WTC11 (cell line): Measurements from ENCODE around the gene GALK1. TPM values are rescaled to one million over a fixed set of nuclear protein-coding genes. Genes with fewer than 3 reads are reported as not detected.
A peak's percentile ranks its signal among the peaks of the same experiment; 100 is the strongest.

Source experiments
- ATAC-seq: fragments of 200-7000 bp; cut with Tn5 transposase; 2 replicates; pipeline ENCODE4 v1.10.0; 2021; ENCODE audit warnings: mild to moderate bottlenecking, moderate library complexity
- CTCF ChIA-PET: fragments of 300-600 bp; sonication (Branson Sonifier 250); formaldehyde crosslinking; loops from one replicate; lab custom pipeline; 2021; ENCODE audit warnings: antibody characterized with exemption; lab: Charles Lee
- POLR2A ChIA-PET: fragments of 350-600 bp; sonication (Branson Sonifier 250); formaldehyde crosslinking; loops from one replicate; lab custom pipeline; 2021; ENCODE audit warnings: antibody characterized with exemption; lab: Charles Lee
- DNase-seq: peaks from one replicate; pipeline ENCODE4 v3.0.0; 2021; ENCODE audit warnings: low spot score
- H3K27ac Mint-ChIP-seq: 2 replicates; pipeline ENCODE4 v1.8.0; 2021; ENCODE audit warnings: mixed read lengths
- H3K27me3 Mint-ChIP-seq: 2 replicates; pipeline ENCODE4 v1.8.0; 2021; ENCODE audit warnings: low read depth, mild to moderate bottlenecking, moderate library complexity, mixed read lengths
- H3K36me3 Mint-ChIP-seq: 2 replicates; pipeline ENCODE4 v1.8.0; 2021; ENCODE audit warnings: mixed read lengths
- H3K4me1 Mint-ChIP-seq: 2 replicates; pipeline ENCODE4 v1.8.0; 2022; ENCODE audit warnings: mixed read lengths
- H3K4me3 Mint-ChIP-seq: 2 replicates; pipeline ENCODE4 v1.8.0; 2021; ENCODE audit warnings: mild to moderate bottlenecking, moderate library complexity, mixed read lengths
- H3K9me3 Mint-ChIP-seq: 2 replicates; pipeline ENCODE4 v1.8.0; 2021; ENCODE audit warnings: mixed read lengths
- ATF6 ChIP-seq: sonication (generic); formaldehyde crosslinking; IDR thresholded peaks from 2 replicates; pipeline ENCODE4 v1.8.1; 2023; ENCODE audit warnings: mild to moderate bottlenecking, missing genetic modification reagents
- CBFB ChIP-seq: sonication (generic); formaldehyde crosslinking; IDR thresholded peaks from 2 replicates; pipeline ENCODE4 v1.8.1; 2022; ENCODE audit warnings: mild to moderate bottlenecking, low read depth, missing genetic modification reagents
- CTCF ChIP-seq: fragments of 200-600 bp; IDR thresholded peaks from 2 replicates; pipeline ENCODE4 v1.8.0; 2022; ENCODE audit warnings: antibody characterized with exemption
- ETV6 ChIP-seq: sonication (generic); formaldehyde crosslinking; IDR thresholded peaks from 2 replicates; pipeline ENCODE4 v1.8.1; 2022; ENCODE audit warnings: mild to moderate bottlenecking, missing genetic modification reagents
- FOXP1 ChIP-seq: sonication (generic); formaldehyde crosslinking; IDR thresholded peaks from 2 replicates; pipeline ENCODE4 v1.8.0; 2022; ENCODE audit warnings: missing genetic modification reagents, mild to moderate bottlenecking, moderate library complexity, borderline replicate concordance
- FOXP4 ChIP-seq: sonication (generic); formaldehyde crosslinking; IDR thresholded peaks from 2 replicates; pipeline ENCODE4 v1.8.0; 2022; ENCODE audit warnings: mild to moderate bottlenecking, missing genetic modification reagents
- GRHL2 ChIP-seq: fragments of 250-450 bp; sonication (Bioruptor Pico); IDR thresholded peaks from 2 replicates; pipeline ENCODE4 v1.8.0; 2022; ENCODE audit warnings: mild to moderate bottlenecking, moderate library complexity; ENCODE audit not compliant: insufficient replicate concordance, severe bottlenecking
- JUN ChIP-seq: sonication (generic); formaldehyde crosslinking; IDR thresholded peaks from 2 replicates; pipeline ENCODE4 v1.8.0; 2023; ENCODE audit warnings: mild to moderate bottlenecking, missing genetic modification reagents
- KAT7 ChIP-seq: sonication (generic); formaldehyde crosslinking; IDR thresholded peaks from 2 replicates; pipeline ENCODE4 v1.8.1; 2023; ENCODE audit warnings: missing genetic modification reagents, mild to moderate bottlenecking, borderline replicate concordance
- NFYB ChIP-seq: sonication (generic); formaldehyde crosslinking; conservative IDR thresholded peaks from 2 replicates; pipeline ENCODE4 v1.8.0; 2022; ENCODE audit warnings: low read depth, missing genetic modification reagents
- PRDM15 ChIP-seq: sonication (generic); formaldehyde crosslinking; IDR thresholded peaks from 2 replicates; pipeline ENCODE4 v1.8.0; 2022; ENCODE audit warnings: missing genetic modification reagents
- RELA ChIP-seq: sonication (generic); formaldehyde crosslinking; IDR thresholded peaks from 2 replicates; pipeline ENCODE4 v1.8.1; 2022; ENCODE audit warnings: missing genetic modification reagents, mild to moderate bottlenecking, borderline replicate concordance
- ZBTB21 ChIP-seq: sonication (generic); formaldehyde crosslinking; IDR thresholded peaks from 2 replicates; pipeline ENCODE4 v1.8.1; 2023; ENCODE audit warnings: mild to moderate bottlenecking, missing genetic modification reagents, borderline replicate concordance
- ZBTB43 ChIP-seq: sonication (generic); formaldehyde crosslinking; IDR thresholded peaks from 2 replicates; pipeline ENCODE4 v1.8.1; 2023; ENCODE audit warnings: mild to moderate bottlenecking, missing genetic modification reagents
- ZNF263 ChIP-seq: sonication (generic); formaldehyde crosslinking; IDR thresholded peaks from 2 replicates; pipeline ENCODE4 v1.8.1; 2022; ENCODE audit warnings: low read depth, mild to moderate bottlenecking, moderate library complexity, missing genetic modification reagents
- ZNF425 ChIP-seq: fragments of 250-450 bp; sonication (Bioruptor Pico); conservative IDR thresholded peaks from 2 replicates; pipeline ENCODE4 v1.9.0; 2021; ENCODE audit warnings: mild to moderate bottlenecking
- total RNA-seq: library from RNA; stranded (reverse); gene quantifications from 3 replicates; pipeline ENCODE4 v1.2.3, GENCODE V29; 2021

Gene GALK1
- total RNA-seq, 1 experiment from 2014 or later = 42.2 TPM

- no peak for TF ChIP-seq PRDM15
These were observed 42.4 kb downstream of the GALK1 start (continued) for GRCh38 chr17:75722542-75723095.

GRCh38 chr17:75722076-75722475 is 42.9 kb downstream of the GALK1 start:
- no peaks in the 10 kb centered on the region for H3K36me3 Mint-ChIP-seq
- ATAC-seq (no peak), DNase-seq (no peak)
- peaks cover 7% of the 10 kb centered on the region for H3K4me1 Mint-ChIP-seq
- ChIA-PET POLR2A (interaction anchor here (1.2 to 1.9 kb wide), 2 partner anchors 31 to 58 kb away, joined by 3 to 5 read pairs; a partner anchor contains a TSS), CTCF (interaction anchor here (0.9 to 4.9 kb wide), 7 partner anchors 8 to 89 kb away, joined by 3 to 87 read pairs (median 17); partner anchors contain the start of gene SMIM5)
- H3K27me3 Mint-ChIP-seq = peaks cover 22% of the 10 kb centered on the region
- TF ChIP-seq ATF6 (CRISPR knock-in tag) = no peak
- no peak for TF ChIP-seq PRDM15
- no peak for TF ChIP-seq CTCF
- TF ChIP-seq ZBTB43 = no peak
- no peak for TF ChIP-seq FOXP1 (CRISPR knock-in tag)
- no peak for TF ChIP-seq ETV6
- TF ChIP-seq FOXP4 (CRISPR knock-in tag) = no peak
- TF ChIP-seq KAT7 (CRISPR knock-in tag) = no peak
- TF ChIP-seq RELA (CRISPR knock-in tag) = no peak
- TF ChIP-seq GRHL2 (CRISPR knock-in tag) = no peak
- TF ChIP-seq JUN (CRISPR knock-in tag) = no peak
- TF ChIP-seq ZBTB21 (CRISPR knock-in tag) = no peak
- TF ChIP-seq NFYB = no peak
- no peak for TF ChIP-seq ZNF425 (CRISPR knock-in tag)
- TF ChIP-seq ZNF263 (CRISPR knock-in tag) = no peak
- no peak for TF ChIP-seq CBFB (CRISPR knock-in tag)
- peak overlapping the region; percentile 63 for H3K4me3 Mint-ChIP-seq
- no peak overlapping the region for H3K27ac Mint-ChIP-seq
- H3K9me3 Mint-ChIP-seq = no peaks in the 10 kb centered on the region
